ENCODE data around the gene RLF. TPM values are rescaled to one million over a fixed set of nuclear protein-coding genes. Genes with fewer than 3 reads are reported as not detected.
A peak's percentile ranks its signal among the peaks of the same experiment; 100 is the strongest.

RLF gene
- total and polyA plus RNA-seq, 9 of the 15 experiments (the other 6 are each of a cell fraction or from before 2014, with no cell fraction given) = 3.6 to 35.0 (median 21.2) TPM

DNA sequence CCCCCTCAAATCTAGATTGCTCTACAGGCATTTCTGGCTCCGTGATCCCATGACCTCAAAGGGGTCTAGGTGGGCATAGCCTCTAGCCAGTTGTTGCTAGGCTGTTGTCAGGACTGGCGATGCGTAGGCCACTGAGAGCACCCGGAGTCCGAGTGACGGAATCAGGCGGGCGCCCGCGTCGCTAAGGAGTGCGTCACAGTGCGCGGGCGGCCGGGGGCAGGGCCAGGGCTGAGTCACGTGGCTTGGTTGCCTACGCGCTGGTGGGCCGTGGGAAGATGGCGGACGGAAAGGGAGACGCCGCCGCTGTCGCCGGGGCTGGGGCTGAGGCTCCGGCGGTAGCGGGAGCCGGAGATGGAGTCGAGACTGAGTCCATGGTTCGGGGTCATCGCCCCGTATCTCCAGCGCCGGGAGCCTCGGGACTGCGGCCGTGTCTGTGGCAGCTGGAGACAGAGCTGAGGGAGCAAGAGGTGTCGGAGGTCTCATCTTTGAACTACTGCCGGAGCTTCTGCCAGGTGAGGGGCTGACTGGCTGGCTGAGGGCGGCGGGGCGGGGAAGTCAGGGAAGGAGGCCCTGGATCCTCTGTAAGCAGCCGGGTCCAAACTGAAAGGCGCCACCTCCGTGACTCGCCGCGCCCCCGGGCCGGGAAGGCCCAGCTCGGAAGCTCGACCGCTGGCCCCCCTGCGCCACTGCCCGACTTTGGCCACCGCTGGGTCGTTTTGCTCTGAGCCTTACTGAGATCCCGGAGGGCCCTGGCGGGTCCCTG is at the start of gene RLF (continued):
- TF ChIP-seq ZC3H11A (IDR thresholded peaks at IDR 0.05; ENCODE audit: low read depth, low read length) (0 out of 2 replicates have a peak, but pooled peaks have one; percentile 79), ZC3H8 (IDR thresholded peaks at IDR 0.05) (no peak), SIN3A (IDR thresholded peaks at IDR 0.05; ENCODE audit: borderline replicate concordance in 2 of 2, control insufficient read depth in 1 of 2, low read depth in 2 of 2, low read length in 2 of 2) (peak; percentile 72 to 89; a peak in 3 of 4 replicates), ZNF449 (CRISPR knock-in tag; IDR thresholded peaks at IDR 0.05) (no peak), SMAD3 (CRISPR knock-in tag; conservative IDR thresholded peaks at IDR 0.05) (peak; percentile 17; the same call in 1 of the 2 replicates), TBP (optimal IDR thresholded peaks at IDR 0.05; ENCODE audit: low read depth, low read length) (peak; percentile 92), TRIM28 (IDR thresholded peaks at IDR 0.05) (no peak), XRCC5 (IDR thresholded peaks at IDR 0.05; ENCODE audit: low read depth, low read length) (peak; percentile 60; the same call in 1 of the 2 replicates), POLR2H (tag; IDR thresholded peaks at IDR 0.05; ENCODE audit: low read depth) (peak; percentile 78), STAT5A (IDR thresholded peaks at IDR 0.05; ENCODE audit: borderline replicate concordance, low read length) (no peak), BHLHE40 (IDR thresholded peaks at IDR 0.05; ENCODE audit: low read length) (peak; percentile 93), ZNF324 (CRISPR knock-in tag; IDR thresholded peaks at IDR 0.05) (no peak), ZNF717 (CRISPR knock-in tag; IDR thresholded peaks at IDR 0.05) (no peak), UBTF (IDR thresholded peaks at IDR 0.05; ENCODE audit: borderline replicate concordance in 1 of 2, low read depth in 2 of 2, low read length in 2 of 2) (peak; percentile 86 to 90; a peak in 3 of 4 replicates), ZNF551 (CRISPR knock-in tag; IDR thresholded peaks at IDR 0.05) (no peak), POLR2AphosphoS5 (IDR thresholded peaks at IDR 0.05; ENCODE audit: control insufficient read depth, insufficient read depth, low read depth, low read length) (peak; percentile 91), ZNF282 (CRISPR knock-in tag; IDR thresholded peaks at IDR 0.05) (0 out of 2 replicates have a peak, but pooled peaks have one; percentile 80), USF1 (CRISPR knock-in tag; IDR thresholded peaks at IDR 0.05) (peak; percentile 99), ZNF408 (CRISPR knock-in tag; IDR thresholded peaks at IDR 0.05; ENCODE audit: low read depth) (no peak), CBFB (CRISPR knock-in tag; IDR thresholded peaks at IDR 0.05) (peak; percentile 38; the same call in 1 of the 2 replicates), ZNF584 (CRISPR knock-in tag; IDR thresholded peaks at IDR 0.05; ENCODE audit: low read depth) (peak; percentile 77; the same call in 1 of the 2 replicates)
- TF ChIP-seq, protein P1, sequence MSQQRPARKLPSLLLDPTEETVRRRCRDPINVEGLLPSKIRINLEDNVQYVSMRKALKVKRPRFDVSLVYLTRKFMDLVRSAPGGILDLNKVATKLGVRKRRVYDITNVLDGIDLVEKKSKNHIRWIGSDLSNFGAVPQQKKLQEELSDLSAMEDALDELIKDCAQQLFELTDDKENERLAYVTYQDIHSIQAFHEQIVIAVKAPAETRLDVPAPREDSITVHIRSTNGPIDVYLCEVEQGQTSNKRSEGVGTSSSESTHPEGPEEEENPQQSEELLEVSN (IDR thresholded peaks at IDR 0.05; ENCODE audit: borderline replicate concordance in 1 of 2, extremely low read depth in 1 of 2, insufficient read depth in 1 of 2, insufficient read length in 1 of 2, low read depth in 1 of 2, low read length in 1 of 2, poor library complexity in 1 of 2, severe bottlenecking in 1 of 2) = peak; percentile 32 to 46
